ENCODE measurements around the gene CLCN6. TPM values are rescaled to one million over a fixed set of nuclear protein-coding genes. Genes with fewer than 3 reads are reported as not detected.

CLCN6 gene
- total RNA-seq, 1 donor from 2014 or later: 17.6 TPM

GRCh38 chr1:11879311-11880180 lies 73.6 kb downstream of the CLCN6 start:
- H3K4me3 ChIP-seq (ENCODE audit: low read depth, low read length): no peak overlapping the region
- DNase-seq (ENCODE audit: low read depth): no peak
- TF ChIP-seq CTCF (IDR thresholded peaks at IDR 0.05; ENCODE audit: insufficient read depth, low read length, poor library complexity, severe bottlenecking): no peak
- peaks cover 33% of the 10 kb centered on the region for H3K27me3 ChIP-seq (ENCODE audit: control insufficient read depth, insufficient read depth, low read length)
- H3K36me3 ChIP-seq (ENCODE audit: control insufficient read depth, insufficient read depth, low read length): no peaks in the 10 kb centered on the region

- H3K36me3 ChIP-seq (ENCODE audit: control insufficient read depth, insufficient read depth, low read length): no peaks in the 10 kb centered on the region
- DNase-seq (ENCODE audit: low read depth): no peak
- no peak overlapping the region for H3K4me3 ChIP-seq (ENCODE audit: low read depth, low read length)
- no peak for TF ChIP-seq CTCF (IDR thresholded peaks at IDR 0.05; ENCODE audit: insufficient read depth, low read length, poor library complexity, severe bottlenecking)
- peaks cover 27% of the 10 kb centered on the region for H3K27me3 ChIP-seq (ENCODE audit: control insufficient read depth, insufficient read depth, low read length)
These were observed 74.2 kb downstream of the CLCN6 start for GRCh38 chr1:11880181-11880575.

- TF ChIP-seq CTCF (IDR thresholded peaks at IDR 0.05; ENCODE audit: insufficient read depth, low read length, poor library complexity, severe bottlenecking): no peak
- H3K27me3 ChIP-seq (ENCODE audit: control insufficient read depth, insufficient read depth, low read length): peaks cover 28% of the 10 kb centered on the region
These were observed 75.1 kb downstream of the CLCN6 start for GRCh38 chr1:11880911-11881748.

GRCh38 chr1:11881749-11882441 lies 75.9 kb downstream of the CLCN6 start:
- Histone ChIP-seq H3K27me3 (ENCODE audit: control insufficient read depth, insufficient read depth, low read length) (peaks cover 28% of the 10 kb centered on the region), H3K36me3 (ENCODE audit: control insufficient read depth, insufficient read depth, low read length) (no peaks in the 10 kb centered on the region), H3K4me3 (ENCODE audit: low read depth, low read length) (no peak overlapping the region)
- no peak for TF ChIP-seq CTCF (IDR thresholded peaks at IDR 0.05; ENCODE audit: insufficient read depth, low read length, poor library complexity, severe bottlenecking)
- DNase-seq (ENCODE audit: low read depth): no peak

More at GRCh38 chr1:11880911-11881748, 75.1 kb downstream of the CLCN6 start:
- H3K4me3 ChIP-seq (ENCODE audit: low read depth, low read length): no peak overlapping the region
- no peak for DNase-seq (ENCODE audit: low read depth)
- no peaks in the 10 kb centered on the region for H3K36me3 ChIP-seq (ENCODE audit: control insufficient read depth, insufficient read depth, low read length)

GRCh38 chr1:11882814-11883538 lies 77.0 kb downstream of the CLCN6 start:
- no peak for TF ChIP-seq CTCF (IDR thresholded peaks at IDR 0.05; ENCODE audit: insufficient read depth, low read length, poor library complexity, severe bottlenecking)
- H3K27me3 ChIP-seq (ENCODE audit: control insufficient read depth, insufficient read depth, low read length): peaks cover 28% of the 10 kb centered on the region
- H3K4me3 ChIP-seq (ENCODE audit: low read depth, low read length): no peak overlapping the region
- no peaks in the 10 kb centered on the region for H3K36me3 ChIP-seq (ENCODE audit: control insufficient read depth, insufficient read depth, low read length)
- DNase-seq (ENCODE audit: low read depth): no peak

All from kidney epithelial cell (primary cell).